Neuronal stem cell (in vitro differentiated cells): ENCODE measurements around the gene CHD5.
A peak's percentile ranks its signal among the peaks of the same experiment; 100 is the strongest.

ENCODE experiments used
- DNase-seq: peaks from one replicate; pipeline ENCODE4 v3.0.0-alpha.2; 2013; ENCODE audit warnings: low spot score
- H2AFZ ChIP-seq: one replicate; pipeline ENCODE4 v1.6.1; 2013; ENCODE audit warnings: mild to moderate bottlenecking, low read length, inconsistent platforms
- H2AK5ac ChIP-seq: 2 replicates; pipeline ENCODE4 v1.6.1; 2013; ENCODE audit warnings: low read depth, mild to moderate bottlenecking, inconsistent platforms, low read length, moderate library complexity, mixed read lengths
- H2BK120ac ChIP-seq: 2 replicates; pipeline ENCODE4 v1.6.1; 2013; ENCODE audit warnings: low read depth, mild to moderate bottlenecking, inconsistent platforms, low read length, moderate library complexity, mixed read lengths
- H2BK12ac ChIP-seq: one replicate; pipeline ENCODE4 v1.6.1; 2013; ENCODE audit warnings: low read length, inconsistent platforms
- H2BK15ac ChIP-seq: 2 replicates; pipeline ENCODE4 v1.6.1; 2013; ENCODE audit warnings: mild to moderate bottlenecking, low read length, inconsistent platforms, mixed read lengths
- H2BK5ac ChIP-seq: one replicate; pipeline ENCODE4 v1.6.1; 2013; ENCODE audit warnings: inconsistent platforms, mild to moderate bottlenecking, low read length, moderate library complexity
- H3K14ac ChIP-seq: one replicate; pipeline ENCODE4 v1.6.1; 2013; ENCODE audit warnings: low read length, inconsistent platforms
- H3K18ac ChIP-seq: 2 replicates; pipeline ENCODE4 v1.6.1; 2013; ENCODE audit warnings: low read length, inconsistent platforms
- H3K23ac ChIP-seq: 2 replicates; pipeline ENCODE4 v1.6.1; 2013; ENCODE audit warnings: low read depth, mild to moderate bottlenecking, mixed read lengths, low read length, inconsistent platforms; ENCODE audit not compliant: poor library complexity
- H3K27ac ChIP-seq: replicated peaks from 3 replicates; pipeline ENCODE4 v1.5.1; 2013; ENCODE audit warnings: low read length, inconsistent platforms
- H3K27me3 ChIP-seq, 3 experiments: 2 replicates each; pipeline ENCODE4 v1.6.1; 2013; ENCODE audit warnings: low read length in 3 of 3, mild to moderate bottlenecking in 2 of 3, inconsistent platforms in 1 of 3, low read depth in 1 of 3, mixed read lengths in 1 of 3, moderate library complexity in 1 of 3; ENCODE audit not compliant: control insufficient read depth in 3 of 3, insufficient read depth in 3 of 3
- H3K36me3 ChIP-seq, 2 donors: replicated peaks in 1 of 2; 2 replicates each; pipeline ENCODE4 v1.6.1; 2013; ENCODE audit warnings: low read length in 2 of 2; ENCODE audit not compliant: control insufficient read depth in 2 of 2, insufficient read depth in 2 of 2
- H3K4ac ChIP-seq: 2 replicates; pipeline ENCODE4 v1.6.1; 2013; ENCODE audit warnings: inconsistent platforms, mild to moderate bottlenecking, low read length, moderate library complexity
- H3K4me1 ChIP-seq, 2 donors: 1 replicate in 1 of 2; 2 replicates in 1 of 2; pipeline ENCODE4 v1.6.1; 2013; ENCODE audit warnings: low read length in 2 of 2, low read depth in 1 of 2; ENCODE audit not compliant: control insufficient read depth in 2 of 2, insufficient read depth in 1 of 2
- H3K4me2 ChIP-seq: one replicate; pipeline ENCODE4 v1.6.1; 2013; ENCODE audit warnings: mild to moderate bottlenecking, low read length, inconsistent platforms; ENCODE audit not compliant: insufficient read depth, poor library complexity, severe bottlenecking
- H3K4me3 ChIP-seq, 2 donors: 2 replicates each; pipeline ENCODE4 v1.5.1; 2013; ENCODE audit warnings: low read length in 2 of 2, mild to moderate bottlenecking in 2 of 2, inconsistent platforms in 1 of 2, moderate library complexity in 1 of 2
- H3K79me1 ChIP-seq: one replicate; pipeline ENCODE4 v1.6.1; 2013; ENCODE audit warnings: low read depth, mild to moderate bottlenecking, inconsistent platforms, low read length, moderate library complexity
- H3K9ac ChIP-seq: one replicate; pipeline ENCODE4 v1.6.1; 2013; ENCODE audit warnings: mild to moderate bottlenecking, low read depth, low read length, inconsistent platforms; ENCODE audit not compliant: poor library complexity
- H3K9me3 ChIP-seq, 2 donors: replicated peaks in 1 of 2; 2 replicates each; pipeline versions ENCODE3 to v1.6.1; 2013; ENCODE audit warnings: low read length in 2 of 2, mild to moderate bottlenecking in 2 of 2, inconsistent platforms in 1 of 2, low read depth in 1 of 2, mixed read lengths in 1 of 2, moderate library complexity in 1 of 2; ENCODE audit not compliant: control insufficient read depth in 2 of 2, insufficient read depth in 1 of 2
- H4K8ac ChIP-seq: one replicate; pipeline ENCODE4 v1.6.1; 2013; ENCODE audit warnings: low read depth, mild to moderate bottlenecking, inconsistent platforms, low read length, moderate library complexity
- H4K91ac ChIP-seq: one replicate; pipeline ENCODE4 v1.6.1; 2013; ENCODE audit warnings: low read length, low read depth, mild to moderate bottlenecking, inconsistent platforms; ENCODE audit not compliant: poor library complexity
- WGBS, 2 donors: extraction: QIAGEN DNeasy Blood & Tissue Kit; methylation state at CpG; one replicate each; pipeline ENCODE4 v1.1.7; 2013; ENCODE audit warnings: missing lambda C conversion rate in 2 of 2, mixed read lengths in 1 of 2; ENCODE audit not compliant: insufficient read length in 2 of 2, insufficient replicate concordance in 1 of 2; ENCODE audit errors: extremely low coverage in 2 of 2; 5-methylcytosine and 5-hydroxymethylcytosine counted together

The CHD5 gene

DNA sequence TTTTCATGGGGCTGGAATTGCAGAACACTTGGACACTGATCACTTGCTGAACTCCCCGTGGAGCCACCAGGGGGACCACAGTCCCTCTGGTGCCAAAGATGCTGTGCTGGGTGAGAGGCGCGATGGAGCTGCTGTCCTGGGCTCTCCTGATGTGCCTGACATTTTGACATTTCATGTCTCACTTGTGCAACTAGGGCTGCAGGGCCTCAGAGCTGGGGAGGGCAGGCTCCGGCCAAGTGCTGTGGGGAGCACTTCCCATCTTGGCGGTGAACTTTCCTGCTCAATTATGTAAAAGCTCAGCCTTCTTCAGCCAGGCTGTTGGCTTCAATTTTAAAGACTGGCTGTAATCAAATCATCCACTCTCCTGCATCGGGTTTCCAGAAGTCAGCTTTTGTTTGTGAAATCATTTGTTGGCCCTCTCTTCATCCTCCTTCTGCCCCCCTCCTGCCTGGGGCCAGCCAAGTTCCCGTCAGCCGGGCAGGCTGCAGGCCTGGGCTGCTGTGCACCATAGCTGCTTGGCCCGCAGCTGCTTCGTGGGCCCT lies 97.6 kb downstream of the CHD5 start:
- Histone ChIP-seq H3K18ac (peak overlapping the region; percentile 53), H3K9ac (no peak overlapping the region), H4K91ac (no peak overlapping the region), H3K36me3 (no peaks in the 10 kb centered on the region), H2BK120ac (no peak overlapping the region), H3K9me3 (no peaks in the 10 kb centered on the region), H3K27me3 (peaks cover 0 to 50% (median 0%) of the 10 kb centered on the region in 3 experiments), H3K27ac (no peak overlapping the region), H2BK12ac (no peak overlapping the region), H2AFZ (peak overlapping the region; percentile 15), H2BK5ac (peak overlapping the region; percentile 62), H3K79me1 (no peaks in the 10 kb centered on the region), H3K4me3 (no peak overlapping the region), H2BK15ac (no peak overlapping the region), H3K4ac (no peak overlapping the region), H3K4me2 (no peak overlapping the region), H4K8ac (no peak overlapping the region), H3K14ac (peak overlapping the region; percentile 77), H2AK5ac (peak overlapping the region; percentile 88), H3K23ac (peak overlapping the region; percentile 29), H3K4me1 (peaks cover 0 to 20% of the 10 kb centered on the region in 2 donors)
- DNase-seq, result no peak
- WGBS, 2 donors, result no CpG with 5 or more reads among the region's 10 CpGs

GRCh38 chr1:6081901-6082300 lies 98.2 kb downstream of the CHD5 start:
- no peaks in the 10 kb centered on the region for H3K9me3 ChIP-seq
- H3K4ac ChIP-seq, result no peak overlapping the region
- no peak for DNase-seq
- H2AK5ac ChIP-seq, result peak overlapping the region; percentile 17
- H4K8ac ChIP-seq, result no peak overlapping the region
- H3K14ac ChIP-seq, result no peak overlapping the region
- no peak overlapping the region for H2BK12ac ChIP-seq
- no peak overlapping the region for H4K91ac ChIP-seq
- H3K4me1 ChIP-seq, result peaks cover 0 to 20% of the 10 kb centered on the region in 2 donors
- no peak overlapping the region for H3K4me2 ChIP-seq
- no peak overlapping the region for H3K4me3 ChIP-seq
- H3K27ac ChIP-seq, result no peak overlapping the region
- no peak overlapping the region for H2AFZ ChIP-seq
- no peak overlapping the region for H2BK15ac ChIP-seq
- H2BK5ac ChIP-seq, result no peak overlapping the region
- no peak overlapping the region for H3K9ac ChIP-seq
- no CpG with 5 or more reads among the region's 12 CpGs for WGBS, 2 donors
- H3K79me1 ChIP-seq, result no peaks in the 10 kb centered on the region
- H3K18ac ChIP-seq, result no peak overlapping the region
- peaks cover 0 to 52% (median 0%) of the 10 kb centered on the region in 3 experiments for H3K27me3 ChIP-seq
- peak overlapping the region; percentile 29 for H3K23ac ChIP-seq
- H2BK120ac ChIP-seq, result no peak overlapping the region
- H3K36me3 ChIP-seq, result no peaks in the 10 kb centered on the region

DNA sequence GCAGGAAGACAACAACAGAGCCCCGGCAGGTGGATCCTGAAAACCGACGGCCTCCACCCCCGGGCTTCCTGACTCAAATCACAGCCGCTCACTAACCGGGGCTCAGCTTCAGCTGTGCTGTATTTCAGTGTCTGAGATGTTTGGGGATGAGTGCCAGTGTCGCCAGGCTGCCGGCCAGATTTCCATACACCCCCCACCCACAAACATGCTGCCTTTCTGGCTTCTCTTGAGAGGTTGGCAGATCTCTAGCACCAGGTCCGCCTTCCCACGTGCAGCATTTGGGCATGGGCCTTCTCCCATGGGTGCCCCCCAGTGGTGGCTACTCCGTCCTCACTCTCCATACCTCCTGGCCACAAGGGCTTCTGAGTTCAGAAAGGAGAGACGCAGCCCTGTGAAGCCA lies 99.7 kb downstream of the CHD5 start:
- DNase-seq, result no peak
- no peak overlapping the region for H3K18ac ChIP-seq
- H3K4me2 ChIP-seq, result no peak overlapping the region
- H3K23ac ChIP-seq, result no peak overlapping the region
- no peak overlapping the region for H3K4ac ChIP-seq
- no peak overlapping the region for H2AFZ ChIP-seq
- H4K8ac ChIP-seq, result no peak overlapping the region
- H3K9me3 ChIP-seq, result no peaks in the 10 kb centered on the region
- H3K4me1 ChIP-seq, result peaks cover 0 to 20% of the 10 kb centered on the region in 2 donors
- H4K91ac ChIP-seq, result no peak overlapping the region
- H3K79me1 ChIP-seq, result no peaks in the 10 kb centered on the region
- H3K27me3 ChIP-seq, result peaks cover 0 to 48% (median 0%) of the 10 kb centered on the region in 3 experiments
- WGBS, 2 donors, result no CpG with 5 or more reads among the region's 12 CpGs
- no peak overlapping the region for H2BK5ac ChIP-seq
- no peak overlapping the region for H2BK12ac ChIP-seq
- no peak overlapping the region for H2AK5ac ChIP-seq
- H2BK15ac ChIP-seq, result no peak overlapping the region
- no peak overlapping the region for H3K14ac ChIP-seq
- H3K9ac ChIP-seq, result no peak overlapping the region
- H3K27ac ChIP-seq, result no peak overlapping the region
- no peak overlapping the region for H3K4me3 ChIP-seq
- no peak overlapping the region for H2BK120ac ChIP-seq
- H3K36me3 ChIP-seq, result no peaks in the 10 kb centered on the region

GRCh38 chr1:6077919-6078318 lies 102.2 kb downstream of the CHD5 start:
- no peaks in the 10 kb centered on the region for H3K36me3 ChIP-seq

More at GRCh38 chr1:6077919-6078318, 102.2 kb downstream of the CHD5 start:
- Histone ChIP-seq H3K18ac (no peak overlapping the region), H4K91ac (no peak overlapping the region), H2AFZ (no peak overlapping the region), H3K4me3 (no peak overlapping the region), H2AK5ac (peak overlapping the region; percentile 47), H3K14ac (no peak overlapping the region), H3K9ac (no peak overlapping the region), H3K9me3 (no peaks in the 10 kb centered on the region), H3K4me2 (no peak overlapping the region), H2BK15ac (no peak overlapping the region), H3K27me3 (peaks cover 0 to 42% (median 0%) of the 10 kb centered on the region in 3 experiments), H3K27ac (no peak overlapping the region), H2BK120ac (no peak overlapping the region), H2BK5ac (no peak overlapping the region), H3K23ac (peak overlapping the region; percentile 32), H3K79me1 (no peaks in the 10 kb centered on the region), H2BK12ac (no peak overlapping the region), H3K4ac (no peak overlapping the region), H3K4me1 (peaks cover 0 to 14% of the 10 kb centered on the region in 2 donors), H4K8ac (no peak overlapping the region)
- no peak for DNase-seq
- WGBS, 2 donors, result no CpG with 5 or more reads among the region's 16 CpGs
